Activated naive CD8-positive, alpha-beta T cell treated with anti-CD3 and anti-CD28 coated beads, Interleukin-2, amount 50 U/mL, for 24 hours (primary cell): Measurements from ENCODE around the gene RPL26.

Experiments used
- ATAC-seq: fragments of 150-1000 bp; cut with Tn5 transposase; one replicate; pipeline ENCODE4 v1.10.0; 2021
- DNase-seq: peaks from one replicate; pipeline ENCODE4 v3.0.0; 2021
- H3K27ac Mint-ChIP-seq: one replicate; pipeline ENCODE4 v1.8.0; 2021; ENCODE audit warnings: mild to moderate bottlenecking, mixed read lengths
- H3K27me3 Mint-ChIP-seq: one replicate; pipeline ENCODE4 v1.8.0; 2021; ENCODE audit warnings: mixed read lengths
- H3K36me3 Mint-ChIP-seq: one replicate; pipeline ENCODE4 v1.8.0; 2021; ENCODE audit warnings: low read depth, mixed read lengths
- H3K4me1 Mint-ChIP-seq: one replicate; pipeline ENCODE4 v1.8.0; 2021; ENCODE audit warnings: mixed read lengths
- H3K4me3 Mint-ChIP-seq: one replicate; pipeline ENCODE4 v1.8.0; 2021; ENCODE audit warnings: mild to moderate bottlenecking, moderate library complexity, mixed read lengths
- H3K9me3 Mint-ChIP-seq: one replicate; pipeline ENCODE4 v1.8.0; 2021; ENCODE audit warnings: mixed read lengths

Gene RPL26

GRCh38 chr17:8337802-8338752 is 44.9 kb downstream of the RPL26 start:
- no peaks in the 10 kb centered on the region for H3K9me3 Mint-ChIP-seq
- peak overlapping the region; percentile 18 for H3K4me3 Mint-ChIP-seq
- H3K27me3 Mint-ChIP-seq: peaks cover 7% of the 10 kb centered on the region
- peaks cover 14% of the 10 kb centered on the region for H3K4me1 Mint-ChIP-seq
- H3K27ac Mint-ChIP-seq: no peak overlapping the region
- no peak for ATAC-seq
- no peaks in the 10 kb centered on the region for H3K36me3 Mint-ChIP-seq
- no peak for DNase-seq

GRCh38 chr17:8333281-8333680 is 49.7 kb downstream of the RPL26 start:
- H3K36me3 Mint-ChIP-seq: no peaks in the 10 kb centered on the region
- H3K4me3 Mint-ChIP-seq: no peak overlapping the region
- H3K9me3 Mint-ChIP-seq: no peaks in the 10 kb centered on the region
- H3K27ac Mint-ChIP-seq: no peak overlapping the region
- H3K27me3 Mint-ChIP-seq: peaks cover 13% of the 10 kb centered on the region
- ATAC-seq (no peak), DNase-seq (no peak)
- H3K4me1 Mint-ChIP-seq: peaks cover 7% of the 10 kb centered on the region

GRCh38 chr17:8332688-8333087 is 50.3 kb downstream of the RPL26 start:
- Mint-ChIP-seq H3K4me3 (no peak overlapping the region), H3K9me3 (no peaks in the 10 kb centered on the region), H3K27ac (no peak overlapping the region), H3K4me1 (peaks cover 1% of the 10 kb centered on the region), H3K27me3 (peaks cover 16% of the 10 kb centered on the region), H3K36me3 (no peaks in the 10 kb centered on the region)
- ATAC-seq: no peak
- no peak for DNase-seq

- ATAC-seq: no peak
- no peak for DNase-seq
- H3K9me3 Mint-ChIP-seq: no peaks in the 10 kb centered on the region
- peaks cover 5% of the 10 kb centered on the region for H3K4me1 Mint-ChIP-seq
- H3K36me3 Mint-ChIP-seq: no peaks in the 10 kb centered on the region
- no peak overlapping the region for H3K27ac Mint-ChIP-seq
- no peak overlapping the region for H3K4me3 Mint-ChIP-seq
- H3K27me3 Mint-ChIP-seq: peaks cover 20% of the 10 kb centered on the region
These were observed 50.9 kb downstream of the RPL26 start for GRCh38 chr17:8332128-8332527.
